IMR-90 (cell line): ENCODE measurements around the gene MRPS16.

ENCODE experiments used
- CEBPB ChIP-seq: IDR thresholded peaks from 2 replicates; pipeline ENCODE4 v1.6.1; 2012; ENCODE audit warnings: low read depth, low read length, improper control_type of control experiment
- CHD1 ChIP-seq: IDR thresholded peaks from 2 replicates; pipeline ENCODE4 v1.6.1; 2012; ENCODE audit warnings: low read depth, low read length, improper control_type of control experiment
- CTCF ChIP-seq: conservative IDR thresholded peaks from 2 replicates; pipeline ENCODE4 v1.5.1; 2012; ENCODE audit warnings: mild to moderate bottlenecking, low read depth, low read length, improper control_type of control experiment
- POLR2A ChIP-seq: IDR thresholded peaks from 2 replicates; pipeline ENCODE4 v1.6.1; 2012; ENCODE audit warnings: mild to moderate bottlenecking, low read depth, low read length
- RAD21 ChIP-seq: IDR thresholded peaks from 2 replicates; pipeline ENCODE4 v1.6.1; 2012; ENCODE audit warnings: low read length, improper control_type of control experiment
- RCOR1 ChIP-seq: IDR thresholded peaks from 2 replicates; pipeline ENCODE4 v1.6.1; 2012; ENCODE audit warnings: mild to moderate bottlenecking, low read length, improper control_type of control experiment; ENCODE audit not compliant: insufficient replicate concordance
- RFX5 ChIP-seq: IDR thresholded peaks from 2 replicates; pipeline ENCODE4 v1.8.0; 2012; ENCODE audit warnings: low read depth, mild to moderate bottlenecking, low read length, moderate library complexity
- USF2 ChIP-seq: fragments of 150-350 bp; IDR thresholded peaks from 2 replicates; pipeline ENCODE4 v1.6.1; 2017; ENCODE audit warnings: mild to moderate bottlenecking, antibody characterized with exemption, low read length, low read depth

DNA sequence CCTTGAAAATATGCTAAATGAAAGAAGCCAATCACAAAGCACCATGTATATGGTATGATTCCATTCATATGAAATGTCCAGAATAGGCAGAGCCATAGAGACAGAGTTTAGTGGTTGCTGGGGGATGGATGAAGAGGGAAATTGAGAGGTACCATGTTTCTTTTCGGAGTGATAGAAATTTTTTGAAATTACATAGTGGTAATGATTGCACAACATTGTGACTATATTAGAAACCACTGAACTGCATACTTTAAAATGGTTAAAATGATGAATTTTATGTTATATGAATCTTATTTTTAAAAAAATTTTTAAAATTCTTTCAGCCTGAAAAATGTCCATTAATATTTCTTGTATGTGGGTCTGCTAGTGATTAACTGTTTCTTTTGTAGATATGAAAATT lies 31.5 kb downstream of the MRPS16 start:
- TF ChIP-seq POLR2A (no peak), CEBPB (peak; percentile 70), USF2 (no peak), RAD21 (no peak), CTCF (no peak), RFX5 (no peak), CHD1 (no peak), RCOR1 (no peak)
